Measurements from ENCODE around the gene SLC43A3.

DNA sequence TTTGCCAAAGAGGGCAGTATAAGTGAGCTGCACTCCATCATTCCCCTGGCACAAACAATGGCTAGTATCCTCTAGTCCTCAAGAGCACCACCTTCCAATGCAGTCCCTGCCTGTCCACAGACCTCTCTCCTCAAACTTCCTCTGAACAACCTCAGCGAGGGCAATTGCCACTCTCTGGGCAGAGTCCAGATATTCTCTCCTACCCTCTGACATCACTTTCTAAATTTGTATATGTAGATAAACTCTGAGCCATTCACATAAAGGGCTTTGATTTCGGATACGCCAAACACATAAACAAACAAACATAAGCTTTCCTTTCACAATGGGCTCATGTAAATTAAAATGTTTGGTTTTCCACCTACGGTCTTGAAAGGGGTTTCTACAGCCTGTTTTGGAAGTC is 3.0 kb upstream of the SLC43A3 start:
- TF ChIP-seq POLR2A (IDR thresholded peaks at IDR 0.05) (no peak), POLR2AphosphoS5 (IDR thresholded peaks at IDR 0.05; ENCODE audit: insufficient read depth in 1 of 2, low read depth in 1 of 2) (no peak)
- TF ChIP-seq, protein P1, sequence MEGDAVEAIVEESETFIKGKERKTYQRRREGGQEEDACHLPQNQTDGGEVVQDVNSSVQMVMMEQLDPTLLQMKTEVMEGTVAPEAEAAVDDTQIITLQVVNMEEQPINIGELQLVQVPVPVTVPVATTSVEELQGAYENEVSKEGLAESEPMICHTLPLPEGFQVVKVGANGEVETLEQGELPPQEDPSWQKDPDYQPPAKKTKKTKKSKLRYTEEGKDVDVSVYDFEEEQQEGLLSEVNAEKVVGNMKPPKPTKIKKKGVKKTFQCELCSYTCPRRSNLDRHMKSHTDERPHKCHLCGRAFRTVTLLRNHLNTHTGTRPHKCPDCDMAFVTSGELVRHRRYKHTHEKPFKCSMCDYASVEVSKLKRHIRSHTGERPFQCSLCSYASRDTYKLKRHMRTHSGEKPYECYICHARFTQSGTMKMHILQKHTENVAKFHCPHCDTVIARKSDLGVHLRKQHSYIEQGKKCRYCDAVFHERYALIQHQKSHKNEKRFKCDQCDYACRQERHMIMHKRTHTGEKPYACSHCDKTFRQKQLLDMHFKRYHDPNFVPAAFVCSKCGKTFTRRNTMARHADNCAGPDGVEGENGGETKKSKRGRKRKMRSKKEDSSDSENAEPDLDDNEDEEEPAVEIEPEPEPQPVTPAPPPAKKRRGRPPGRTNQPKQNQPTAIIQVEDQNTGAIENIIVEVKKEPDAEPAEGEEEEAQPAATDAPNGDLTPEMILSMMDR (IDR thresholded peaks at IDR 0.05): no peak

All from vagina (tissue), 2 donors.